Activated T-cell treated with anti-CD3 and anti-CD28 coated beads for 24 hours (primary cell): Measurements from ENCODE around the gene FAF1.
"Not testable (repeated sequence)": the region's sequence is repeated elsewhere in the genome, so short reads cannot be mapped to it uniquely, and the experiment has no call there.

Source experiments
- DNase-seq: peaks from one replicate; pipeline ENCODE4 v3.0.0-alpha.2; 2020; ENCODE audit warnings: low read depth

Gene FAF1

GRCh38 chr1:50846224-50846839 is 113.7 kb downstream of the FAF1 start:
- DNase-seq: no peak

DNA sequence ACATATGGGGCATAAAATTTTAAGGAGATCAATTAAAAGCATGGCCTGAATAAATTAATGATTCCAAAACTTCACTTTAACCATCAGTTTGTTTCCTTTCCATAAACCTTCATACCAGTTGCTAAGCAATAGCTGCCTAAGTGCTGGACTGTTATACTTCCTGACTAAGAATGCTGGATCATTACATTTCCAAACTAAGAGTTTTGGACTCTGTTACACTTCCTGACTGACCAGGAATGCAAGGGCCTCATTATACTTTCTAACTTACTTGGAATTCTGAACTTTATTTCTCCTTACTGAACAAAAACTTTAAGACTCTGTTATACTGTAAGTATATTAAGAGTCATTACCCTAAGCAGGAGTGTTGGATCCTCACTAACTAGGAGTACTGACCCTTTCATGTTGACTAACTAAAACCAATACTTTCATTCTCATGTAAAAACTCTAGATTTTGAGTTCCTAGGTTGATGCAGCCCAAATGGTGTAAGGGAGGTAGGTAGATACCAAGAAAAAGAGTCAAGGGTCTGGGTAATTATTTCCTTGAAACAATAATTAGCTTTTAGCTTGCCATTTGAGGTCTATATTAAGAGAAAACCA is 118.2 kb downstream of the FAF1 start:
- no peak for DNase-seq

GRCh38 chr1:50836117-50836516 is 124.0 kb downstream of the FAF1 start:
- no peak for DNase-seq

GRCh38 chr1:50833216-50833615 is 126.9 kb downstream of the FAF1 start:
- DNase-seq: no peak

DNA sequence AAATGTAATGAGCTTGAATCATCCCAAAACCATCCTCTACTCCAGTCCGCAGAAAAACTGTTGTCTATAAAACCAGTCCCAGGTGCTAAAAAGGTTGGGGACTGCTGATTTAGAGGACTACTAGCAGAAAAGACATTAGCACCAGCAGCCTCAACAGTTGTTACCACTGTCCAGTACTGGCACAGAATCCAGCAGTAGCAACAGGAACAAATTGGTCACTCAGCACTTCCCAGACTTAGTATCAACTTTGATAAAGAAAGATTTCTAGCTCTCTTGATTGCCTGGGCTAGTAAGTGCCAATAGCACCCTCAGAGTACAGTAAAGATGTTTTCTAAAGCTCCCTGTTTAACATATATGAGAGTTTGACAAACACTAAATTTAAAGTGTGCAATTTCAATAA is 127.9 kb downstream of the FAF1 start:
- DNase-seq: no peak

- DNase-seq: no peak
These were observed 128.6 kb downstream of the FAF1 start for GRCh38 chr1:50831300-50832061.

DNA sequence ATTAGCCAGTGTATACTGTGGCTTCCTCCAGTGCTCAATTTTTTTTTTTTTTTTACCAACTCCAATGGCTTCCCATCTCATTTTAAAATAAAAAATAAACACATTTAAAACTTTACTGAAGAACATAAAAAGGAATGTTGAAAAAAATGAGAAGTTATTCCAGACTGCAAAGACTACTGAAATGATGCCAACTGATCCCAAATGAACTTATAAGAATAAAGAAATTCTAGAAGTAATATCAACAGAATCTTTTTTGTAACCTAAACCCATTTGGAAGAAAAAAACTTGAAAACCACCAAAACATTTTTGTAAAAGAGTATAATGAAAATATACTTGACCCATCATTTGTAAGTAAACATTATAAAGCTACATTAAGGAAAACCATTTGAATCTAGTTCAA is 129.4 kb downstream of the FAF1 start:
- DNase-seq: no peak

- DNase-seq: no peak
These were observed 130.8 kb downstream of the FAF1 start for GRCh38 chr1:50829014-50829958.

- no peak for DNase-seq
These were observed 132.5 kb downstream of the FAF1 start for GRCh38 chr1:50827546-50827945.

DNA sequence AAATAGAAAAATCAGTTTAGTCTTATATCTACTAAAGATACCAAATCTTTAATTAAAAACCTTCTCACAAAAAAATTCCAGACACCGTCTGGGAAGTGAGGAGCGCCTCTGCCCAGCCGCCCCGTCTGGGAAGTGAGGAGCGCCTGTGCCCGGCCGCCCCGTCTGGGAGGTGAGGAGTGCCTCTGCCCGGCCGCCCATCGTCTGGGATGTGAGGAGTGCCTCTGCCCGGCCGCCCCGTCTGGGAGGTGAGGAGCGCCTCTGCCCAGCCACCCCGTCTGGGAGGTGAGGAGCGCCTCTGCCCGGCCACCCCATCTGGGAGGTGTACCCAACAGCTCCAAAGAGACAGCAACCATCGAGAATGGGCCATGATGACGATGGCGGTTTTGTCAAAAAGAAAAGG is 133.3 kb downstream of the FAF1 start:
- DNase-seq: not testable (repeated sequence)

DNA sequence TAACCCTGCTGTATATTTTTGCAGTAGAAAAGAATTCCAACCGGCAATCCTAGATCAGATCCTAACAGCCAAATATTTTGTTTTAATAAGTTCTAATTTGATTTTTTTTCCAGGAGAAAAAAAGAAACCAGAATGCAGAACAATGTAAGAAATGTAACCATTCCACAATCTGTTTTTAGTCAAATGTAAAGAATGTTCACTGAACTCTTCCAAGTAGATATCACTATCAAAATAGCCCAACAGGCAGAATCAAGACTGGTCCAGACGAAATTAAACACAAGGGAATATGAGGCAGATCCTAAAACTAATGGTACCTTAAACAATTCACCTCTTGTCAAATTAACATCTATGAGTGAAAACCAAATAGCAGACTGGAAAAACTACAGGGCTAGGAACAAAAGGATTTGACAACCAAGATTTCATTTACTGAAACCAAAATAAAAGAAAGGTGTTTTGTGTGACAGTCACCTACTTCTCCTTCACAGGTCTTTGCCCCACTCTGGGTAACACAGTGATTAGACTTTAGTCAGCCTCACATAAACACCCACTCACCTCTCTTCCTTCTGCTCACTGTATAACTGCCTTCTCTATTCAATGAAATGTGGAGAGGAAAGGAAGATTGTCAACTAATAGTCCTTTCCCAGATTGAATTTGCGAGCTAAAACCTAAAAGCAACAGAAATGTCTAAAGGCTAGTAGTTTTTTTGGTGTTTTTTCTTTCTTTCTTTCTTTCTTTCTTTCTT is 137.9 kb downstream of the FAF1 start:
- no peak for DNase-seq

DNA sequence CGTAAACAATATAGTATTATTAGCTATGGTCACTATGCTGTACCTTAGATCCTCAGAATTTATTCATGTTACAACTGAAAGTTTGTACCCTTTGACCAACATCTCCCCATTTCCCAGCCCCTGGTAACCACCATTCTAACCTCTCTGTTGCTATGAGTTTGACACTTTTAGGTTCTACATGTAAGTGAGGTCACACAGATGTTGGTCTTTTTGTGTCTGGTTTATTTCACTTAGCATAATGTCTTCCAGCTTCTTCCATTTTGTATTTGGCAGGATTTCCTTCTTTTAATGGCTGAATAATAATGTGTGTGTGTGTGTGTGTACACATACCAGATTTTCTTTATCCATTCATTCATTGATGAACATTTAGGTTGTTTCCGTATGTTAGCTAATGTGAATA is 139.5 kb downstream of the FAF1 start:
- DNase-seq: no peak

- no peak for DNase-seq
These were observed 147.7 kb downstream of the FAF1 start for GRCh38 chr1:50812346-50812745.

DNA sequence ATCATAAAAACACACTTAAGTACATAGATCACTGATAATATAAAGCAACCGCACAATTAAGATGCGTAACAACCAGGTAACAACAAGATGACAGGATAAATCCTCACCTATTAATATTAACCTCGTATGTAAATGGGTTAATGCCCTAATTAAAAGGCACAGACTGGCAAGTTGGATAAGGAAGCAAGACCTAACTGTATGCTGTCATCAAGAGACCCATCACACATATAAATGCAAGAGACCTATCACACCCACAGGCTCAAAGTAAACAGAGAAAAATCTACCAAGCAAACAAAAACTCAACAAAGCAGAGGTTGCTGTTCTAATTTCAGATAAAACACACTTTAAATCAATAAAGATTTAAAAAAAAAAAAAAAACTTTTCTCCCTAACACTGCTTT is 151.8 kb downstream of the FAF1 start:
- DNase-seq: no peak

GRCh38 chr1:50796272-50796671 is 163.8 kb downstream of the FAF1 start:
- no peak for DNase-seq

DNA sequence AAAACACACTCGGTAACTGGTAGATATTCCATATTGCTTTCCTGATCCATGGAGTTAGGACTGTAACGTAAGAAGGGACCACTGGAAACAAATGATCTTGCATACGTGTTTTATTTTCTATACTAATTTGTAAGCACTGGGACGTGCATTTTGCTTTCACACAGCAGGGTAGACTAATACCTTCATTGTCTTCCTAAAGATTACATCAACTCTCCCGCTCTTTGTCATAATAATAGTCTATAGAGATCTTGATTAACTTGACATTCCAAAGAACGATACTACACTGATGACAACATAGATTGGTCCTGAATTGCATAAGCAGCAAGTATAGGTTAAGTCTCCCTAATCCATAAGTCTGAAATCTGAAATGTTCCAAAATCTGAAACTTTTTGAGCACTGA is 166.5 kb downstream of the FAF1 start:
- DNase-seq: no peak

DNA sequence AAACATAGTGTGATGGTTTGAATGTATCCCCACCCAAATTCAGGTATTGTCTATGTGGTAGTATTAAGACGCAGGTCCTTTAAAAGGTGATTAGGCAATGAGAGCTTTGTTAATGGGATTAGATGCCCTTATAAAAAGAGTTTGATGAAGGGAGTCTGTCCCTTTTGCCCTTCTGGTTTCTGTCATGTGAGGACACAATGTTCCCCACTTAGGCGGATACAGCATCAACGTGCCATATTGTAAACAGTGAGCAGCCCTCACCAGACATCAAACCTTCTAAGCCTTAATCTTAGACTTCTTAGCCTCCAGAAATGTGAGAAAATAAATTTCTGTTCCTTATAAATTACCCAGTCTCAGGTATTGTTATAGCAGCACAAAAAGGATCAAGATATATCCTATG is 172.8 kb downstream of the FAF1 start:
- no peak for DNase-seq

DNA sequence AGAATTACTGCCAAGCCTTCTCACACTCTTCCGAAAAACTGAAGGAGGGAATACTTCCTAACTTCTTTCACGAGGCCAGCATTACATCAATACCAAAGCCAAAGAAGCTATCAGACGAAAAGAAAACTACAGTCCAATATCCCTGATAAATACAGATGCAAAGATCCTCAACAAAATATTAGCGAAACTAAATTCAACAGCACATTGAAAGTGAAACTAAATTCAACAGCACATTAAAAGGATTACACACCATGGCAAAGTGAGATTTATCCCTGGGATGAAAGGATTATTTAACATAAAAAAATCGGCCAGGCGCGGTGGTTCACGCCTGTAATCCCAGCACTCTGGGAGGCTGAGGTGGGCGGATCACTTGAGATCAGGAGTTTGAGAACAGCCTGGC is 176.8 kb downstream of the FAF1 start:
- no peak for DNase-seq

- DNase-seq: no peak
These were observed 179.3 kb downstream of the FAF1 start for GRCh38 chr1:50780797-50781196.

DNA sequence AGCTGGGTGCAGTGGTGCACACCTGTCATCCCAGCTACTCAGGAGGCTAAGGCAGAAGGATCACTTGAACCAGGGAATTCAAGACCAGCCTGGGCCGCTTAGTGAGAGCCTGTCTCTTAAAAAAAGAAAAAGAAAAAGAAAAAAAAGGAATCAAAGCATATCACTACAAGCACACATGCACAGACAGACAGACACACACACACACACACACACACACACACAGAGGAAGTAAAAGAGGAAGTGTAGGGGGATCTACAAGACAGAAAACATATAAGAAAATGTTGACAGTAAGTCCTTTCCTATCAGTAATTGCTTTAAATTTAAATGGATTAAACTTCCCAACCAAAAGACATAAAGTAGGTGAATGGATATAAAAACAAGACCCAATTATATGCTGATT is 180.3 kb downstream of the FAF1 start:
- no peak for DNase-seq

DNA sequence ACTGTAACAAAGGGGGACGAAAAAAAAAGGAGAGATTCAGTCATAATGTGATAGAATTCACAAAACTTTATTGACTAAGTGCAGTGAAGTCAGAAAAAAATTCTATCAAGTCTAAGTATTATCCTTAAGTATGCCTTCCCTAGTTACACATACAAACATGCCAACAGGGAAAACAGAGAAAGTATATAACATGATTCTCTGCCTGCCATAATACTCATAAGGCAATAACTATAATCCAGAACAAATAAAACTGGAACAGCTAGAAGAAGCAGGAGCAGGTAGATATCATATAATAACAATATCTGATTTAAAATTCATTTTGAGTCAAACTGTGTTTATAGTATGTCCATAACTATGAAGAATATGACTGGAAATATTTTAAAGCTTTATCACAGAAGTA is 184.3 kb downstream of the FAF1 start:
- no peak for DNase-seq
